ENCODE results near the gene SGTA.

SGTA gene

GRCh38 chr19:2809387-2810140 lies 26.5 kb upstream of the SGTA start:
- no peak for DNase-seq

- DNase-seq, result no peak
Observed at GRCh38 chr19:2808129-2808941, 25.3 kb upstream of the SGTA start.

- DNase-seq, result no peak
Observed at GRCh38 chr19:2807379-2808128, 24.5 kb upstream of the SGTA start.

- DNase-seq, result no peak
Observed at GRCh38 chr19:2806736-2807378, 23.8 kb upstream of the SGTA start.

GRCh38 chr19:2805991-2806649 lies 23.0 kb upstream of the SGTA start:
- no peak for DNase-seq

- no peak for DNase-seq
Observed at GRCh38 chr19:2805261-2805900, 22.3 kb upstream of the SGTA start.

- DNase-seq, result no peak
Observed at GRCh38 chr19:2804156-2805004, 21.3 kb upstream of the SGTA start.

- DNase-seq, result no peak
Observed at GRCh38 chr19:2803486-2804155, 20.5 kb upstream of the SGTA start.

- DNase-seq, result no peak
Observed at GRCh38 chr19:2802826-2803225, 19.8 kb upstream of the SGTA start.

- DNase-seq, result no peak
Observed at GRCh38 chr19:2800506-2800905, 17.4 kb upstream of the SGTA start.

- DNase-seq, result no peak
Observed at GRCh38 chr19:2799273-2800020, 16.4 kb upstream of the SGTA start.

GRCh38 chr19:2798733-2799132 lies 15.7 kb upstream of the SGTA start:
- no peak for DNase-seq

GRCh38 chr19:2798158-2798685 lies 15.1 kb upstream of the SGTA start:
- DNase-seq, result no peak

- no peak for DNase-seq
Observed at GRCh38 chr19:2797280-2797679, 14.2 kb upstream of the SGTA start.

- no peak for DNase-seq
Observed at GRCh38 chr19:2796659-2797266, 13.7 kb upstream of the SGTA start.

- no peak for DNase-seq
Observed at GRCh38 chr19:2795827-2796658, 13.0 kb upstream of the SGTA start.

GRCh38 chr19:2793577-2793976 lies 10.5 kb upstream of the SGTA start:
- no peak for DNase-seq

- no peak for DNase-seq
Observed at GRCh38 chr19:2793126-2793525, 10.1 kb upstream of the SGTA start.

All from CD4-positive, alpha-beta T cell treated with Interleukin-1 beta for 1 hour (primary cell).